SK-N-MC (cell line): ENCODE data around the gene GNL2.
"Not testable (repeated sequence)": the region's sequence is repeated elsewhere in the genome, so short reads cannot be mapped to it uniquely, and the experiment has no call there.

Source experiments
- DNase-seq: peaks from one replicate; pipeline ENCODE4 v3.0.0-alpha.2; 2011; ENCODE audit warnings: low read depth, low spot score
- H3K27ac ChIP-seq: fragments of 200-600 bp; sonication (generic); 2 replicates; pipeline ENCODE4 v1.5.1; 2016; ENCODE audit warnings: mixed run types
- H3K36me3 ChIP-seq: fragments of 200-600 bp; sonication (generic); 2 replicates; pipeline ENCODE4 v1.6.1; 2017; ENCODE audit warnings: antibody characterized with exemption, low read length, mixed read lengths; ENCODE audit not compliant: insufficient read depth
- H3K4me3 ChIP-seq: fragments of 200-600 bp; sonication (generic); 2 replicates; pipeline ENCODE4 v1.5.1; 2016
- H3K9ac ChIP-seq: fragments of 200-600 bp; sonication (generic); 2 replicates; pipeline ENCODE4 v1.8.0; 2017; ENCODE audit warnings: mixed run types, mixed read lengths; ENCODE audit not compliant: insufficient read length
- H3K9me3 ChIP-seq: fragments of 200-600 bp; sonication (generic); 2 replicates; pipeline ENCODE4 v1.6.1; 2017; ENCODE audit warnings: low read depth, mild to moderate bottlenecking, antibody characterized with exemption, low read length, moderate library complexity, mixed read lengths
- EZH2 ChIP-seq: fragments of 200-600 bp; sonication (generic); IDR thresholded peaks from one replicate; pipeline ENCODE4 v1.6.1; 2017; ENCODE audit warnings: antibody characterized with exemption
- FOXP2 ChIP-seq: optimal IDR thresholded peaks from 2 replicates; pipeline ENCODE3; 2011; ENCODE audit warnings: mild to moderate bottlenecking, moderate library complexity; ENCODE audit not compliant: insufficient read depth; ENCODE audit errors: extremely low read length, control extremely low read depth
- POLR2AphosphoS5 ChIP-seq: IDR thresholded peaks from 2 replicates; pipeline ENCODE4 v1.6.1; 2012; ENCODE audit warnings: mild to moderate bottlenecking, low read depth, low read length, borderline replicate concordance

GNL2 gene

GRCh38 chr1:37601441-37601840, 5.7 kb upstream of the GNL2 start:
- Histone ChIP-seq H3K9me3 (no peaks in the 10 kb centered on the region), H3K9ac (no peak overlapping the region), H3K4me3 (no peak overlapping the region), H3K36me3 (no peaks in the 10 kb centered on the region), H3K27ac (no peak overlapping the region)
- TF ChIP-seq EZH2 (no peak), FOXP2 (no peak), POLR2AphosphoS5 (no peak)
- no peak for DNase-seq

GRCh38 chr1:37599940-37600339, 4.2 kb upstream of the GNL2 start:
- H3K9ac ChIP-seq = no peak overlapping the region
- DNase-seq = no peak
- no peaks in the 10 kb centered on the region for H3K36me3 ChIP-seq
- TF ChIP-seq EZH2 (no peak), POLR2AphosphoS5 (no peak), FOXP2 (no peak)
- H3K9me3 ChIP-seq = no peaks in the 10 kb centered on the region
- H3K27ac ChIP-seq = no peak overlapping the region
- H3K4me3 ChIP-seq = no peak overlapping the region

DNA sequence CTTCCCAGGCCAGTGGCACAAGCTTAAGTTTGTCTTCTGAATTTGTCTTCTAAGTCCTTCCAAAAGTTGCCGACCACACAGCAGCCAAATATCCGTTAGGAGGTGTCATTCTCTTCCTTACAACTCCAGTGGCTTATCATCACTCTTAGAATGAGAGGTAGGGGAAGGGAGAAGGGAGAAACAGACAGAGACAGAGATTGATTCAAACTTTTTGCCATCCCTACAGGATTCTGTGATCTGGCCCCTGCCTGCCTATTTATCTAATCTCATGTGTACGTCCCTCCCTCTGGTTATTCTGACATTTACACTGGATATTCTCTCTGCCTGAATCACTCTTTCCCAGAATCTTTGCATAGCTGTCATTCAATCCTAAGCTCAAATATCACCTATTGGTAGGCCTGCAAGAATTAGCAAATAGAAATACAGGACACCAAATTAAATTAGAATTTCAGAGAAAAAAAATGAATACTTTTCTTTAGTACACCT, 488 bp upstream of the GNL2 start:
- Histone ChIP-seq H3K9me3 (no peaks in the 10 kb centered on the region), H3K27ac (no peak overlapping the region), H3K36me3 (peaks cover 28% of the 10 kb centered on the region), H3K9ac (peak overlapping the region; percentile 27), H3K4me3 (peak overlapping the region; percentile 95)
- no peak for TF ChIP-seq FOXP2
- DNase-seq = no peak

DNA sequence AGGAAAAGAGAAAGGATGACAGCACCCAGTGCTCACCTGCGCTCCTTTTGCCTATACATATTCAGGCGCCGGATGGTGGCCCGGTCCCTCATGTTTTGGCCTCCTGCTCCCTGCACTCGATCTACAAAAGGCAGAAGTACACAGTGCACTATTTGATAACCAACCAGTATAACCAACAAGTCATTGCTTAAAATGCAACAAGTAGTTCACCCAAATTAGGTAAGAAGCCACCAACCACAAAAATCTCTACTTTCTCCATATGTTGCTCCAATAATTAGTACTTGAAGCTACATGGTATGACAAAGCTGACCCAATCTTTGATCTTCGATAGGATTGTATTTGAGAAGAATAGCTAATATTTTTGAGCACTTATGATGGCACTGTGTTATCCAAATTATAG, 2.0 kb downstream of the GNL2 start:
- Histone ChIP-seq H3K4me3 (peak overlapping the region; percentile 47; the same call in 1 of the 2 replicates), H3K9ac (peak overlapping the region; percentile 32), H3K36me3 (peaks cover 51% of the 10 kb centered on the region), H3K9me3 (no peaks in the 10 kb centered on the region), H3K27ac (no peak overlapping the region)
- no peak for TF ChIP-seq FOXP2
- no peak for TF ChIP-seq EZH2
- TF ChIP-seq POLR2AphosphoS5 = no peak
- DNase-seq = no peak

DNA sequence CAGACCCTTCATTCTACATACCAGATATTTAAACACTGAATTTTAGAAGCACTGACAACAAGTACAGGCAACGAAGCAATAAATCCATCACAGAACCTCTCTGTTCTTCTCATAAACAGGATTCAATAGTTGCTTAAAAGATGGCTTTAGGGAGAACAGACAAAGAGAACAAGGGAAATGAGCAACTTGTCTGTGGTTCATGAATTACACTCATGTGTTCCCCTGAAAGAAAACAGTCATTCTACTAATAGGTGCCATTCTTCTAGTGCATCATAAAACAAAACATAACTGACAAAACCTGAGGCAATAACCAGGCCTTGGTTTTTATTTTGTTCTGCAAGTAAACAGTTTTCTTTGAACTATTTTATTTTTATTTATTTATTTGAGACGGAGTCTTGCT, 6.8 kb downstream of the GNL2 start:
- TF ChIP-seq POLR2AphosphoS5 (no peak), EZH2 (no peak), FOXP2 (no peak)
- no peaks in the 10 kb centered on the region for H3K9me3 ChIP-seq
- no peak overlapping the region for H3K4me3 ChIP-seq
- DNase-seq = no peak
- H3K9ac ChIP-seq = no peak overlapping the region
- no peak overlapping the region for H3K27ac ChIP-seq
- peaks cover 87% of the 10 kb centered on the region for H3K36me3 ChIP-seq

GRCh38 chr1:37584544-37584943, 11.2 kb downstream of the GNL2 start:
- H3K9ac ChIP-seq, H3K27ac ChIP-seq, H3K4me3 ChIP-seq, DNase-seq, H3K9me3 ChIP-seq: not testable (repeated sequence)
- H3K36me3 ChIP-seq = peaks cover 87% of the 10 kb centered on the region

DNA sequence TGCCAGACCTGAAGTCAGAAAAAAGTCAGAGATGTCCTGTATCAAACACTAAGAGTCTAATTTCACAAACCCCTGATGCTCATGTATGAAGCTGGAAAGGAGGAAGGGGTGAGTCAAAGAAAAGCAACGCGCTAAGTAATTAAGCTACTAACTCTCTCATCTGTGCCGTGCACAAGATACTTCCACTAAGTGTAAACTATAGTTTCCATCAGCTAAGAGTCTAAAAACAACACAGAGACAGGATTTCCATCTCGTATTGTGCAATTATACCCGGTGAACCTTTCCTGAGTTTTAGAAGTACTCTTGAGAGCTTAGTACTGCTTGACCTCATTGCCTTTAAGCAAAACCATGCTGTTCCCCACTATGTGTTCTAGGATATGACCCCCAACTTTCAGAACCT, 20.0 kb downstream of the GNL2 start:
- TF ChIP-seq POLR2AphosphoS5 (no peak), EZH2 (no peak), FOXP2 (no peak)
- Histone ChIP-seq H3K9me3 (no peaks in the 10 kb centered on the region), H3K36me3 (peaks cover 94% of the 10 kb centered on the region), H3K4me3 (no peak overlapping the region), H3K9ac (no peak overlapping the region), H3K27ac (no peak overlapping the region)
- DNase-seq = no peak

- H3K4me3 ChIP-seq = no peak overlapping the region
- H3K9ac ChIP-seq = no peak overlapping the region
- no peaks in the 10 kb centered on the region for H3K9me3 ChIP-seq
- TF ChIP-seq FOXP2 (no peak), EZH2 (no peak), POLR2AphosphoS5 (no peak)
- no peak overlapping the region for H3K27ac ChIP-seq
- DNase-seq = no peak
- H3K36me3 ChIP-seq = peaks cover 91% of the 10 kb centered on the region
Measured at GRCh38 chr1:37574834-37575480, 20.8 kb downstream of the GNL2 start.
